GM19043 (cell line): Measurements from ENCODE around the gene BCL2L12.
"Not testable (repeated sequence)": the region's sequence is repeated elsewhere in the genome, so short reads cannot be mapped to it uniquely, and the experiment has no call there.

Experiments
- ATAC-seq: cut with Tn5 transposase; IDR thresholded peaks from one replicate; pipeline ENCODE4 v1.9.1; 2021; ENCODE audit warnings: low read depth; ENCODE audit not compliant: unreplicated experiment

The BCL2L12 gene, protein sequence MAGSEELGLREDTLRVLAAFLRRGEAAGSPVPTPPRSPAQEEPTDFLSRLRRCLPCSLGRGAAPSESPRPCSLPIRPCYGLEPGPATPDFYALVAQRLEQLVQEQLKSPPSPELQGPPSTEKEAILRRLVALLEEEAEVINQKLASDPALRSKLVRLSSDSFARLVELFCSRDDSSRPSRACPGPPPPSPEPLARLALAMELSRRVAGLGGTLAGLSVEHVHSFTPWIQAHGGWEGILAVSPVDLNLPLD

DNA sequence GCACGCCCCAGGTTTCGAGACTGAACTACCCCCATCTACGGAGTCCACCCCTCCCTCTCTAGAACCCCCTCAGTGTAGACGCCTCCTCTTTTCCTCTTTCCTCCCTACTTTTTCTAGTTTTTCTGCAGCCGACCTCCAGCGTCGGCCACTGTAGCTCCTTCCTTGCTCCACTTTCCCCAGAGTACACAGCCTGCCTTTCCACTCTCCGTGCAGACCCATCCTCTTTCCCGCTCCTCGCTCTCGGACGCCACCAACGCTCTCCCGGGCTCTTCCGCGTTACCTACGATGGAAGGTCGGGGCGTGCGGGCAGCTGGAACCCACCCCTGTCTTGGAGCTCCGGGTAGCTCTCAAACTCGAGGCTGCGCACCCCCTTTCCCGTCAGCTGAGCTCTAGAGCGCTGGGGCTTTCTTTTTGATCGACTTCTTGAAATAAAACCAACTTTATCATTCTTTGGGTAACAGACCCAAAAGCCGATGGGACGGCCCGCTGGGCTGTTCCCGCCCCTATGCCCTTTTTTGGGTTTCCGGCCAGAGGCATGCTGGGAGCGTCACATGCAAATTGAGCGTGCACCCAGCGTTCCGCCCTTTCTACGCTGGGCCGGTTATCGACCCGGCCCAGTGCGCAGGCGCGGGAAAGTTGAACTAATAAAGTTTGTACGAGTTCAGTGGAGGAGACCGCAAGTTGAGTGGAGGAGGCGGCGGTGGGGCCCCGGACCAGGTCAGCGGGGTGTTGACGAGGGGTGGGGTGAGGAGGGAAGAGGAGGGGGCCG is at the start of gene BCL2L12, which contains the start of gene IRF3:
TSS of gene BCL2L12 (plus strand) at position 583 of the 769 bp plus-strand sequence. CDS start 760 bp downstream, outside the sequence.
TSS of gene IRF3 (minus strand) at position 507 of the 769 bp plus-strand sequence. CDS start 1,019 bp downstream, outside the sequence.
- ATAC-seq = peak; percentile 72

DNA sequence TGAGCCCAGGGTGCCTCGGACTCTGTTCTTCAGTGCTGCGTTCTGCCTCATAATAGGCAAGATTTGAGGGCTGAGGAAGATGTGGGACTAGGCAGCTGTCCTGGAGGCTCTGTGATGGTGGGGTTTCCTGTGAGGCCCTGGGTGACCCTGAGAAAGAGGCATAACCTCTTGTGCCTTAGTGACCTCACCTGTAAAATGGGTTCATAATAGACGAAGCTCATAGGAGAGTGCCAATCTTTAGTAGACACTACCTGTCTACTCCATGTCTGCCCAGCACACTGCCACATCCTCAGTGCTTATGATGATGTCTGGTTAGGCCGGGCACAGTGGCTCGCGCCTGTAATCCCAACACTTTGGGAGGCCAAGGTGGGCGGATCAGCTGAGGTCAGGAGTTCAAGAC is 49.2 kb upstream of the BCL2L12 start:
- no peak for ATAC-seq

DNA sequence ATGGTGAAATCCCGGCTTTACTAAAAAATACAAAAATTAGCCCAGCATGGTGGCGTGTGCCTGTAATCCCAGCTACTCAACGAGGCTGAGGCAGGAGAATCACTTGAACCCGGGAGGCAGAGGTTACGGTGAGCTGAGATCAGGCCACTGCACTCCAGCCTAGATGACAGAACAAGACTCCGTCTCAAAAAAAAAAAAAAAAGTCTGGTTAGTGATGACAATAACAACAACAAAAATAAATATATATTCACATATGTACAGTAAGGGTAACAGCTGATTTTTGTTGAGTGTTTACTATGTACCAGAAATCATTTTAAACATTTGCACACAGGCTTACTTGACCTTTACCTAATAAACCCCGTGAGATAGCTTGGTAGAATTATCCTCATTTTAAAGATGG is 48.8 kb upstream of the BCL2L12 start:
- no peak for ATAC-seq

DNA sequence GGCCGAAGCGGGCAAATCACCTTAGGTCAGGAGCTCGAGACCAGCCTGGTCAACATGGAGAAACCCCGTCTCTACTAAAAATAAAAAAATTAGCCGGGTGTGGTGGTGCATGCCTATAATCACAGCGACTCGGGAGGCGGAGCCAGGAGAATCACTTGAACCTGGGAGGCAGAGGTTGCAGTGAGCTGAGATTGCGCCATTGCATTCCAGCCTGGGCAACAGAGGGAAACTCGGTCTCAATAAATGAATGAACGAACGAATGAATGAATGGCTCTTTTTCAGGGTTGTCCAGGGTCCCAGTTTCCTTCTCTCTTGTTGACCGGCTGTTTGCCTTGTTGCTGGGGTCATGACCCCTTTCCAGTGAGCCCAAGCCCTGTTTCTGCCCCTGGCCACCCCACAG is 47.9 kb upstream of the BCL2L12 start:
- not testable (repeated sequence) for ATAC-seq

DNA sequence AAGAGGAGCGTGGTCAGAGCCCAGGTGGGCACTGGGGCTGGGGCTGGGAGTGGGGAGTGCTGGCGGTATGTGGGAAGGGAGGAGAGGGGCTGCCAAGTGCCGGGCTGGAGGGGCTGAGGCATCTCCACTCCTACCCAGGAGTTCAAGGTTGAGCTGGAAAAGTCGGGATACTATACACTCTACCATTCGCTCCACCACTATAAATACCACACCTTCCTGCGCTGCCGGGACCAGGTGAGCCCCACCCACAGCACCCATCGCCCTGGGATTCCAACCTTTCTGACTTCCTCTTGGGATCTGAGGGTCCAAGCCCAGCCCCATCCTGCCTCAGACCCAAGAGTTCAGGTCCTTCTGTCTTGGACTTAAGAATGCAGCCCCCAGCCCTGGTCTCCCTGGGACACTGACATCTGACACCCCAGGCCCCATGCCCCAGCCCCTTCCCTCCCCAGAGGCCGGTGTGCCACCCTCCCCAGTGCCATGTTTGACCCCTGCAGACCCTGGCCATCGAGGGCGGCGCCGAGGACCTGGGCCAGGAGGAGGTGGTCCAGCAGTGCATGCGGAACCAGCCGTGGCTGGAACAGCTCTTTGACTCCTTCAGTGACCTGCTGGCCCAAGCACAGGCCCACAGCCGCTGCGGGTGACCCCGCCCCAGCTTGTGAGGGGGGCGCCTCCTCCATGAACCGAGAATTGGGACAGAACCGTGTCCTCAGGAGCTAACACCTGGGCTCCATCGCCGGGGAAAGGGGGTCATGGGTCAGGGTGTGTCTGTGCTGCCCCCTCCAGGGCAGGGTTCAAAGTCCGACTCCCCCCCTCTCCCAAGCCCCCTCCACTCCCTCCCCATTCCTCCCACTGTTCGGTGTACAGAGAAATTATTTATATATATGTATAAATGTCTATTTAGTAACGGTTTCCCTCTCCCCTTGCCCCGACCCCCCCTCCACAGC is 40.5 kb upstream of the BCL2L12 start:
- ATAC-seq = no peak

DNA sequence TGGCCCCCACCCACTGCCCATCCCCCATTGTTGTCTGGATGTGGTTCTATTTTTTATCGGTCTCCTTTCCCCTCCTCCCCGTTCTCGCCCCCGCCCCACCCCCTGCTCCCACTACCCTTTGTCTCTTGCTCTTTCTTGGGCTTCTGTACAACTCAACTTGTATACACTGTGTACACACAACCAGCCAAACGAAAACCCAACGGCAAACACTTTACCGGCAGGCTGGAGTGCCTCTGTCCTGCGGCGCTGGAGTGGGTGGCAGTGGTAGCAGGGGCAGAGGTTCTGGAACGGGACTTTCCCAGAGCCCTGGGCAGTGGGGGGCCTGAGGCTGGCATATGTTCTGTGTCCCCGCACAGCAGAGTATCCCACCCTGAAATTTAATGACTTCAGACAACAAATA is 39.5 kb upstream of the BCL2L12 start:
- ATAC-seq = no peak

DNA sequence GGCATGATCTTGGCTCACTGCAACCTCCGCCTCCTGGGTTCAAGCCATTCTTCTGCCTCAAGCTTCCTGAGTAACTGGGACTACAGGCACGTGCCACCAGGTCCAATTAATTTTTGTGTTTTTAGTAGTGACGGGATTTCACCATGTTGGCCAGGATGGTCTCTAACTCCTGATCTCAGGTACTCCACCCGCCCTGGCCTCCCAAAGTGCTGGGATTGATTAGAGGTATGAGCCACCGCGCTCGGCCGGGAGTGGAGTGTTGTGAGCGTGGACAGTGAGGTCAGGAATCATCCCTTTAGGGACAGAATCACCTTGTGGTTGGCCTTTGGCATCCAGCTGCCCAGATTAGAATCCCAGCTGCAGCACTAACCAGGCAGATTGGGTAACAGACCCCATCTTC is 36.1 kb upstream of the BCL2L12 start:
- ATAC-seq = no peak

DNA sequence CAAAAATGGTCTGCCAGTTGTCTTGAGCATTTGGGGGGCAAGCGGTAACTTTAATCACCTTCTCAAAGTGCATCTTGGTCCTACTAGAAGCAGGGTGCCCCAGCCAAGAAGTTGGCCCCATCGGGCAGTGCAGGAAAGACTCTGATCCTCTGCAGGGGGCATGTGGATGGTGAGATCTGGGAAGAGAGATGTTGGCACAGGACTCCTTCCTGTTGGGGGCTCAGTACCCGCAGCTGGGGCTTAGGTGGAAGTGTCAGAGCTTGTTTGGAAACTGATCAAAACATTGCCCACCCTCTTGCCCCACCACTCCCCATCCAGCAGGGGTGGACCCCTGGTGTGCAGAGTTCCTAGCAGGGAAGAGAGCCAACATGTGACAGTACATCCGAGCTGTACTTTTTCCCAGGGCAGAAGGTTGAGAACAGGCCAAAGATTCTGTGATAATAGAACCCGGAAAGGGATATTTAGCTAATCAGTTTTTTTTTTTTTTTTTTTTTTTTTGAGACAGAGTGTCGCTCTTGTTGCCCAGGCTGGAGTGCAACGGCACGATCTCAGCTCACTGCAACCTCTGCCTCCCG is 34.6 kb upstream of the BCL2L12 start:
- no peak for ATAC-seq

DNA sequence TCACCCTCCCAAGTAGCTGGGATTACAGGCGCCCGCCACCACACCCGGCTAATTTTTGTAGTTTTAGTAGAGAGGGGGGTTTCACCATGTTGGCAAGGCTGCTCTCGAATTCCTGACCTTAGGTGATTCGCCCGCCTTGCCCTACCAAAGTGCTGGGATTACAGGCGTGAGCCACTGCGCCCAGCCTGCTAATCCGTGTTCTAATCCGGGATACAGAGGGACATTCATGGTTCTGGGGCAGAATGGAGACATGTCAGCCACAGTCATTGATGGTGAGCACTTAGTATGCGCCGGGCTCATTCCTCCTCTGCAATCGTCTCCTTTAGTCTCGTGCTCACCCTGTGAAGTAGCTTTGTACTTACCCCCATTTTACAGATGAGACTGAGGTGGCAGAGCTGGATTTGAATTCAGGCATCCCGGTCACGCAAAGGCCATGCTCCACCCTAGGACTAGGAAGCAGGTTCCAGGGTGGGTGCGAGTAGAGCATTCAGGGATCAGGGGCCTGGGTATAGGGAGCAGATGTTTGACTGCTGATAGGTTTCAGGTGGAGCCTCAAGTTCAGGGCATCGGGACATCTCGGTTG is 34.0 kb upstream of the BCL2L12 start:
- ATAC-seq = no peak

DNA sequence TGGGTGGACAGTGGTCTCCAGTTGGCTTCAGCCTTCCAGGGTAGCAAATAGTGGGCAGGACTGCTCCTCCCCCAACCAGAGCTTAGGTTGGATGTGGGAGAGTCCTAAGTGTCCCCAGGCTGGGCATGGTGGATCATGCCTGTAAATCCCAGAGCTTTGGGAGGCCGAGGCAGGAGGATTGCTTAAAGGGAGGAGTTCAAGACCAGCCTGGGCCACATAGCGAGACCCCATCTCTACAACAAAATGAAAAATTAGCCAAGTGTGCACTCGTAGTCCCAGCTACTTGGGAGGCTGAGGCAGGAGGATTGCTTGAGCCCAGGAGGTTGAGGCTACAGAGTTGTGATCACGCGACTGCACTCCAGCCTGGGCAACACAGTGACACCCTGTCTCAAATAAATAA is 33.2 kb upstream of the BCL2L12 start:
- no peak for ATAC-seq

DNA sequence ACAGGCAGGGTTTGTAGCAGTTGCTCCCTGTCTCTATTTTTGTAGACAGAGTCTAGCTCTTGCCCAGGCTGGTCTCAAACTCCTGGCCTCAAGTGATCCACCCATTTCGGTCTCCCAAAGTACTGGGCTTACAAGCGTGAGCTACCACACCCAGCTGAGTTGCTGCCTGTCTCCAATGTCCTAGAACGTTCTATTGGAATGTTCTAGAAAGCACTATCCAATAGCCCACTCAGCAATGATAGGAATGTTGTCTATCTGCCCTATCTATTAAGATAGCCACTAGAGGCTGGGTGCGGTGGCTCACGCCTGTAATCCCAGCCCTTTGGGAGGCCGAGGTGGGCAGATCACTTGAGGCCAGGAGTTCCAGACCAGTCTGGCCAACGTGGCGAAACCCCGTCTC is 32.5 kb upstream of the BCL2L12 start:
- not testable (repeated sequence) for ATAC-seq

DNA sequence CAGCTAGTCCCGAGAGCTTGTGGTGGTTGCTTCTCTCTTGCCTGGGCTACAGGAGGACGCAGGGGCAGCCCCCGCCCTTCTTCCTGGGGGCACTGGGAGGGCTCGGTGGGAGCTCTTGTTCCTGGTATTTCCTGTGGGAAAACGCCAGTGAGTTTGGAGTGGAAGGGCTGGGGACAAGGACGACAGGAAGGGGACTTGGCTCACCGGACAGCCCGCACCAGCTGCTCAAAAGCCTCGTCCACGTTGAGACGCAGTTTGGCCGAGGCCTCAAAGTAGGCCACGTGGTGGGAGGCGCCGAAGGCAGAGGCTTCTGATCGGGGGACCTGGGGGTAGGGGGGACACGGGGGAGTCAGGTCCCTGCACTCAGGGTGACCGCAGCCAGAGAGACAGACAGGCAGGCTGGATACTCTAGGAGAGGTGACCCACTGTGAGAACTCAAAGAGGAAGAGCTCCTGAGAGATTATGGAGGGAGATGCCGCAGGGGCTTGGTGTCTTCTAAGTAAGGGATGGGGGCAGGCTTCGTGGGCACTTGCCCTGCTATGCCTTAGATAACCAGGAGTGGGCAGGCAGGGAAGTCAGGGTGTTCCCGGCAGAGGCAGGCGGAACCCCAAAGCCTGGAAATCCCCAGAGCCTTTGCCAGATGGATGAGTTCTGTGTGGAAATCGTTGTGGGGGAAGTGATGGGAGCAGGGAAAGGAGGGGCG is 30.1 kb upstream of the BCL2L12 start:
- no peak for ATAC-seq

DNA sequence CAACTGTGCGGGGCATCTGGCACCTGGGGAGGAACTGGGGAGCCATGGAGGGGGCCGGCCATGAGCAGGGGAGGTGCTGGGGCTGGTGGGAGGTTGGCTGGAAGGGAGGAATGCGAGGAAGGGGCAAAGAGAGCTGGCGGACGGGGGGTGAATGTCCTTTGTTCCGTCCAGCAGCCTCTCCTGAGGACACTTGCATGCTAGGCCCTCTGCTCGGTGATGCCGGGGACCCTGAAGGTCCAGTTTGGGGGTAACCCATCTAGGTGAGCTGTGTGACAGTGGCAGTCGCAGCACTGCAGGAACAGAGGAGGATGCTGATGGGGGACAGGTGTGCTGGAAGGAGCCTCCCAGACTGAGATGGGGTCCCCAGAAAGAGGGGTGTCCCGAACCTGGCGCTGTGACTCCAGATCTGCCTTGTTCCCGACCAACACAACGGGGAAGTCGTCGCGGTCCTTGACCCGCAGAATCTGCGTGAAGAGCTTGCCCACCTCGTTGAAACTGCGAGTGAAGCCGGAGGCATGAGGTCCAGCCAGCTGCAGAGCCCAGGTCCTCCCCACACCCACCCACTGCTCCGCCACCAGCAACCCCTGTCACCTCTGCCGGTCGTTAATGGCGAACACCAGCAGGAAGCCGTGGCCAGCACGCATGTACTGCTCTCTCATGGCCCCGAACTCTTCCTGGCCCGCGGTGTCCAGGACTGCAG is 29.4 kb upstream of the BCL2L12 start:
- no peak for ATAC-seq

DNA sequence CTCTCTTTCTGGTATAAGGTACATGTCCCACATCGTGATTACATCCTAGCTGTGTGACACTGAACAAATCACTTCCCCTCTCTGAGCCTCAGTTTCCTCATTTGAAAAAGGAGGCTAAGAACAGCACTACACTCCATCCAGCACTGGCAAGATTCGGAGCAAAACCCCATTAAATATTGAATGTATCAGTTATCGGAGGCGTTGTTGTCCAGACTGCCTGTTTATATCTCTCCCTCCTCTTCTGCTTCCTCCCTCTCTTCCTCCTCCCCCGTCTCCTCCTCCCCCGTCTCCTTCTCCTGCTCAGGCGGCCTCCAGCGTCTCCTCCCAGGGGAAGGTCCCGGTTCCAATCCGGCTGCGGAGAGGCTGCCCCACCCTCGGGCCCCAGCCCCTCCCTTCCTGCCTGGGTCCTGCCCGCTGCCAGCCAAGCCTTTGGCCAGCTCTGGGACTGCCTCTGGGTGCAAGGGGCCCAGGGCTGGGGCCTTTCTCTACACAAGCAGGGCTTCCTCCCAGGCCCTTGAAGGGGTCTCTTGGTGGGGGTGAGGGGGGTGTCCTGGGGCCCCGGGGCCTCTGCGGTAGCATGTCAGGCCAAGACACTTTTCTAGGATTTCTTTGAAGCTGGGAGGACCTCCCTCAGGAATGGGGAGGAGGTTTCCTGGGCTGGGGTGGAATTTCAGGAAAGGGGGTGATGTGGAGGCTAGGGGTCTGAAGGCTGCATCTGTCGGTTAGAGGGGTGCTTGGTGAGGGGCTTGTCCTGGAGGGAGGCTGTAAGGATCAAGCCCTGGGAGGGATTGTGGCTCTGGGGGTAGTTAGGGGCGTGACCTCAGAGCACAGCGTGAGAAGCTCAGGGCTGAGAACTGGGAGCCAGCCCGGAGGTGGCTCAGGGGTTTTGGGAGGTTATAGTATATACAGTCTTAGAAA is 27.7 kb upstream of the BCL2L12 start:
- ATAC-seq = no peak

DNA sequence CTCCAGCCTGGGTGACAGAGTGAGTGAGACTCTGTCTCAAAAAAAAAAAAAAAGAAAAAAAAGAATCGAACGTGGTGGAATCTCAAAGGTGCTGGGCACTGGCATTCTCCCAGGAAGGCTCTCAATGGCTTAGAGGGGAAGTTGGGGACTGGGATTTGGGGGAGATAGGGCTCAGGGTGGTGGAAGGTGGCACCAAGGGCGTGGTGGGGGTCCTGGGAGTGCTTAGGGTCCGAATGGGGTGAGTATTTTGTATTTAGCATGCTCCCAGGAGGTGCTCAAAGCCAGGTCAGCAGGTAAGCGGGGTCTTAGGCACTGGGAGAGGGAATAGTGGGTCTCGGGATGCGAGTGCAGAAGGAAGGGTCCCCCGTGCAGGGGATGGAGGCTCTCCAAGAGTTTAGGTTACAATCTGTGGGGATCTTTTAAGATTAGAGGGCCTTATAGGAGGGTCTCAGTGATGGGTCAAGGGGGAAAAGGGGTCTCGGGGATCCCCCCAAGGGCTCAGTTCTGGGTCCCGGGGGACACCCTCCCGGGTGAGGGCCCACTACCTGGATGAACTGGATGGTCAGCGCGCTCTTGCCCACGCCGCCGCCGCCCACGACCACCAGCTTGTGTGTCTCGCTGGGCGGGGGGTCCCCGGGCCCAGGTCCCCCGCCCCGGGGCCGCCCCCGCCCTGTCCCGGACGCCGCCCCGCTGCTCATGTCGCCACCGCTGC is 26.2 kb upstream of the BCL2L12 start:
- ATAC-seq = no peak

DNA sequence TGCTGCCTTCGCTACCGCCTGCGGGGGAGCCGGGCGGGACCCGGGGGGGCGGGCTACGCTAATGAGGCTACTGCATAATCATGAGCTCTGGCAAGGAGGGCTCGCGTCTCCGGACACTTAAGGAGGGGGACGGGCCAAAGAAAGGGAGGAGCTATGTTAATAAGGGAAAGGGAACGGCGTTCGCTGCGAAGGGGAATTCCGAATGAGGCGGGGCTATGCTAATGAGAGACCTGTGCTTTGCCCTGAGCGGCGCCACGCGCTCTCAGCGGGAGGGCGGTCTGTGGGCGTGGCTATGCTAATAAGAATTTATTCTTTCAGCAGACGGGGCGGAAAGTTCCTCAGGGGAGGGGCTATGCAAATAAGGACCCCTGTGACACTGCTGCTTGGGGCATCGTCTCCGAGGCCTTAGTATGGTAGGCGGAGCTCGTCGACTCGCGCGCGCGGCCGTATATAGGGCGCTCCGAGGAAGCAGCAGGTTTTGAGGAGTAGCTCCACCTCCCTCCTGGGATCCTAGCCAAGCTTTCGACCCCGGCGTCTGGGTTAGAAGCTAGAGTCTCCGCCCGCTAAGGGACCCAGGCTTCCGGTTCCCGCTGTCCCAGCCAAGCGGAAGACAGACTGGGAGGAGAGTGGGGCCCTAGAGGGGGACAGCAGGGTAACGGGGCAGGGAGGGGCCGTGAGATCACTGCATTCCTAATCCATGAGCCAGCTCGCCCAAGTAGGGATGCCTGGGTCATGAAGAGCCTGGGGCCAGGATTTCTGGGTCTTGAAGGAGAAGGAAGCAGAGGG is 25.4 kb upstream of the BCL2L12 start, which contains the start of gene RRAS:
TSS of gene RRAS (minus strand) at position 31 of the 786 bp plus-strand sequence. CDS start 45 bp downstream, outside the sequence.
- peak; percentile 62 for ATAC-seq
